ENCODE measurements around the gene HACL1. TPM values are rescaled to one million over a fixed set of nuclear protein-coding genes. Genes with fewer than 3 reads are reported as not detected.
"Not testable (repeated sequence)": the region's sequence is repeated elsewhere in the genome, so short reads cannot be mapped to it uniquely, and the experiment has no call there.

HACL1 gene
- polyA plus RNA-seq, 1 donor = 8.2 TPM

DNA sequence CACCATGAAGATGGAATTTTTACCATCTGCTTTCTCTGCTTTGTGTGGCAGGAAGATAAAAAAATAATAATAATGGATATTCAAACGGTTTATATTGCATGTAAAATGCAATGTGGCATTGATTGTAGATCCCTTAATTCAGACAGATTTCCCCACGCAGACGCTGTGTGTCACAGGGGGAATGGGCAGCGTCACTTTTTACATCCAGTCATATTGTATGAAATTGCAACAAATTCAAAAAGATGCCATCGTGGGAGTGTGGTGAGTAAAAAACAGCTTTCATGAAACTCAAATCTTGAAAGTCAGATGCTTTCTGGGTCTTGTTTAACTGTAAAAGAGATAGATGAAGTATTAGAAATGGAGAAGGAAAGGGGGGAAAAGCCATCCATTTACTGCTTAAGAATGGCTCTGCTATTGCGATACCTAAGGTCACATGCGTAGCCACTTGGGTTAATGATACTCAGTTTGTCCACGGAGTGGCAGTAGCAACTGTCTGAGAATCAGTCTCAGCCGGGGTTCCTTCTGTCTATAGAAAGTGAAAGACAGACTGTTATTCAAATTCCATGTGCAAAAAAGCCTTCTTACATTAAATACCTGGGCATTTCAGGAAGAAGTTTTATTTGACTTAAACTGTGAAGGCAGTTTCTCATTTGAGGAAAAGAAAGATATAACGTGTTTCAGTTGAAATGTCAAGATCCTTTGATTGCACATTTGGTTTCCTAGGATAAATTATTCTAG is 28.7 kb upstream of the HACL1 start:
- DNase-seq = peak; percentile 78

DNA sequence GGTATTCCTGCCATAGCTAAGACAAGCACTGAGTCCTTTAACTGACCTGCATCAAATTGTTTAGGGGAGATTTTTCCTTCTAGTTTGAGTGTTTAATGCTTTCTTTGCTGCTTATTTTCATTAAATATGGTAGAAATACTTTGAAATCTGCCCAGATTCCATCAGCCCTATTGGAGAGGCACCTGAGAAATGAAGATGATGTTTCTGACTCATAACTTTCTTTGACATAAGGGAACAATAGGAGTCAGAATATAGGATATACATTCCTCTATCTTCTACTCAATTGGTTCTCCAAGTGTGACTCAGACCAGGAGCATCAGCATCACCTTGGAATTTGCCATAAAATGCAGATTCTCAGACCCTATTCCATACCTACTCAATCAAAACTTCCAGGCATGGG is 27.6 kb upstream of the HACL1 start:
- no peak for DNase-seq

DNA sequence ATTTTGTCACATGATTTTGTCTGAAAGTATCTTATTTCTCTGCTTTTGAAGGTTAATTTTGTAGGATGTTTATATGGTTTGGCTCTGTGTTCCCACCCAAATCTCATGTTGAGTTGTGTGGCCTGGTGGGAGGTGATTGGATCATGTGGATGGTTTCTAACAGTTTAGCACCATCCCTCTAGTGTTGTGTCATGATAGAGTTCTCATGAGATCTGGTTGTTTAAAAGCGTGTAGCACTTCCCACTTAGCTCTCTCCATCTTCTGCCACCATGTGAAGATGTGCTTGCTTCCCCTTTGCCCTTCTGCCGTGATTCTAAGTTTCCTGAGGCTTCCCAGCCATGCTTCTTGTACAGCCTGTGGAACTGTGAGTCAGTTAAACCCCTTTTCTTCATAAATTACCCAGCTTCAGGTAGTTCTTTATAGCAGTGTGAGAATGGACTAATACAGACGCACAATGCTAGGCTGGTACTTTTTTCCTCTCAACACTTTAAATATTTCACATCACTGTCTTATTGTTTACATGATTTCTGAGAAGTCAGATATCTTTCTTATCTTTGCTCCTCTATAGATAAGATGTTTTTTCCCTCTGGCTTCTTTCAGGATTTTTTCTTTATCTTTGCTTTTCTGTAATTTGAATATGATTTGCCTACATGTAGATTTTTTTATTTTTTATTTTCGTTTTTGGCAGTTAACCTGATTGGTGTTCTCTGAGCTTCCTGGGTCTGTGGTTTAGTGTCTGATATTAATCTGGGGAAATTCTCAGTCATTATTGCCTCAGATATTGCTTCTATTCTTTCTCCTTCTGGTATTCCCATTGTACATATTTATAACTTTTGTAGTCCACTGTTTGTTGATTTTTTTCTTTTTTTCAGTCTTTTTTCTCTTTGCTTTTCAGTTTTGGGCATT is 22.4 kb upstream of the HACL1 start:
- no peak for DNase-seq

- not testable (repeated sequence) for DNase-seq
These were observed 18.5 kb upstream of the HACL1 start for GRCh38 chr3:15619659-15620464.

GRCh38 chr3:15616053-15616452 is 14.7 kb upstream of the HACL1 start:
- no peak for DNase-seq

DNA sequence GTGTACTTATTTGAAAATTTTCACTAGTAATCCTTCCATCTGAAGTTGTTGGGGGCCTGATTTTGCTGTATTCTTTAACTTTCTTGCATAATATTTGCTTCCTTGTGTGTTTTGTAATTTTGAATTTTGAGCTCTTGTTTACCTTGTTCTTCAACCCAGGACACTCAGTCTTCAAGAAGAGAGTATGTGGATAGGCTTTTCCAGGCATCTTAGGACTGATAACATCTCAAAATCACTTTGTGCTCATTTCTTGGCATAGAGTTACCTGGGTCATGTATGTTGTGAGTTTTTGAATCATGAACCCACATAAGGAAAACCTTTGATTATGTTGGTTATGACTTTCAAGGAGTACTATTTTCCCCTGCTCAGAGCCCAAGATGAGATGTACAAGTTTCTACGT is 13.6 kb upstream of the HACL1 start:
- DNase-seq = no peak

DNA sequence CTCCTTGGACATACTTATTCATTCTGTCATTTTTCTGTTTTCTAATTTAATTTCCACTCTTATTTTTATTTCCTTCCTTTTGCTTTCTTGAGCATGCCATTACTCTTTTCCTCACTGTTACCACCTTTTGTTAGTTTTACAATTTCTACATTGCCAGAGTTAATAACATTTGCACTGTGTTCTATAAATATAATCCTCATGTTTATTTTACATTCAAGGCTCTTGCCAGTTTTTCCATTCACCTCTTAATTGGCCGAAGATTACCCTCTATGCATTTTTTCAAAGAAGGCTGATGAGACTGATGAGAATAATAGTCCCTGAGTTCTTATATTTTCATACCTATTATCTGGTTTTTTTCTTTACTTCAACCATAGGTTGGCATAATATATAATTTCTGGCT is 10.6 kb upstream of the HACL1 start:
- DNase-seq = no peak

- no peak for DNase-seq
These were observed 9.6 kb upstream of the HACL1 start for GRCh38 chr3:15611018-15611417.

DNA sequence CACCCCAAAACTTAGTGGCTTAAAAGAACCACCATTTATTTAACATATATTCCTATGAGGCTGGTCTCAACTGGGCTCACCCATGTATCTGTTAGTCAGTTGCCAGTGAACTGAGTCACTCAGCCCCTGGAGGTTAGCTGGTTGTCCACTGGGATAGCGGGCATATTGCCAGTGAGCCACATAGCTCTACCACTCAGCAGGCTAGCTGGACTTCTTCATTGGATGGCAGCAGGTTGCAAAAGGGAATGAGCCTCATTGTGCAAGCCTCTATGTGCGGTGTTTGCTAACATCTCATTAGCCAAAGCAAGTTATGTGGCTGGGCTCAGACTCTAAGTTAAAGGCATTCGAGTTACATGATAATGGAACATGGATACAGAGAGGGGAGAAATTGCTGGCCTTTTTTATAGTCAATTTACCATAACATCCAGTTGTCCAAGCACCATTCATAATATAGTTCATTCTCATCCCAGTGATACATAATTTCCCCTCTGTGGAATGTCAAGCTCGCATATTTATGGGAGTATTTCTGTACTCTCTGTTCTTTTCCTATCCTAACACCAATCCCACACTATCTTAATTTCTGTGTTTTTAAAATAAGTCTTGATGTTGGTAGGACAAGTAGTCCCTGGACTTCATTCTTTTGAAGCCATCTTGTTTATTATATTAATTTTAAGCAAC is 8.9 kb upstream of the HACL1 start:
- DNase-seq = no peak

GRCh38 chr3:15606434-15606891 is 5.1 kb upstream of the HACL1 start:
- DNase-seq = no peak

DNA sequence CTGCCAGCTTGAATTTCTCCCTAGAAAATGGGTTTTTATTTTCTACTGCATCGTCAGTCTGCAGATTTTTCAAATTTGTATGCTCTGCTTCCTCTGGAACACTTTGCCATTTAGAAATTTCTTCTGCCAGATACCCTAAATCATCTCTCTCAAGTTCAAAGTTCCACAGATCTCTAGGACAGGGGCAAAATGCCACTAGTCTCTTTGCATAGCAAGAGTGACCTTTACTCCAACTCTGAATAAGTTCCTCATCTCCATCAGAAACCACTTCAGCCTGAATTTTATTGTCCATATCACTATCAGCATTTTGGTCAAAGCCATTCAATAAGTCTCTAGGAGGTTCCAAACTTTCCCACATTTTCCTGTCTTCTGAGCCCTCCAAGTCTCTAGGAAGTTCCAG is 3.2 kb upstream of the HACL1 start:
- DNase-seq = not testable (repeated sequence)

DNA sequence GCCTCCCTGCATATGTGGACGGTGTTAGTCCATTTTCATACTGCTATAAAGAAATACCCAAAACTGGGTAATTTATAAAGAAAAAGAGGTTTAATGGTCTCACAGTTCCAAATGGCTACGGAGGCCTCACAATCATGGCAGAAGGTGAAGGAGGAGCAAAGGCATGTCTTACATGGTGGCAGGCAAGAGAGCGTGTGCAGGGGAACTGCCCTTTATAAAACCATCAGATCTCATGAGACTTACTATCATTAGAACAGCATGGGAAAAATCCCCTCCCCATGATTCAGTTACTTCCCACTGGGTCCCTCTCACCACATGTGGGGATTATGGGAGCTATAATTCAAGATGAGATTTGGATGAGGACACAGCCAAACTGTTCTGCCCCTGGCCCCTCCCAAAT is 1.4 kb upstream of the HACL1 start:
- not testable (repeated sequence) for DNase-seq

GRCh38 chr3:15602146-15602536 is 772 bp upstream of the HACL1 start:
- DNase-seq = no peak

- DNase-seq = no peak
These were observed 347 bp downstream of the HACL1 start for GRCh38 chr3:15601046-15601398.

DNA sequence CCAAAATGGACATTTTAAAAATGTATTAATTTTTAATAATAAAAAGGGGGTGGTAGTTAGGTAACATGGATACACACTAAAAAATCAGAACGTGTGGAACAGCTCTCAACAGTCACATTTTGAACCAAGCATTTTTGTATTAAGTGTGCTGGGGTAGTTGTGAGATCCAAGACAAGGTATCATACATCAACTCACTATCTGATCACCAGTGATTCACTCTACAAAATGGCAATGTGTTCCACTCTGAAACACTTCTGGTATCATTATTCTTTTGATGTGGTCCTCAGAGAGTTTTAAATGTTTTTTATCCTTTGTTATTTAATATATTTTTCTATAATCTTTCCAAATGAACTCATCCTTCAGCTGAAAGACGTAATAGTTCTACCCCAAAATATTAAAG is 5.4 kb downstream of the HACL1 start:
- no peak for DNase-seq

- no peak for DNase-seq
These were observed 8.4 kb downstream of the HACL1 start for GRCh38 chr3:15592968-15593367.

- no peak for DNase-seq
These were observed 9.4 kb downstream of the HACL1 start for GRCh38 chr3:15591928-15592327.

- DNase-seq = no peak
These were observed 10.1 kb downstream of the HACL1 start for GRCh38 chr3:15591242-15591641.

- no peak for DNase-seq
These were observed 16.1 kb downstream of the HACL1 start for GRCh38 chr3:15585111-15585845.

DNA sequence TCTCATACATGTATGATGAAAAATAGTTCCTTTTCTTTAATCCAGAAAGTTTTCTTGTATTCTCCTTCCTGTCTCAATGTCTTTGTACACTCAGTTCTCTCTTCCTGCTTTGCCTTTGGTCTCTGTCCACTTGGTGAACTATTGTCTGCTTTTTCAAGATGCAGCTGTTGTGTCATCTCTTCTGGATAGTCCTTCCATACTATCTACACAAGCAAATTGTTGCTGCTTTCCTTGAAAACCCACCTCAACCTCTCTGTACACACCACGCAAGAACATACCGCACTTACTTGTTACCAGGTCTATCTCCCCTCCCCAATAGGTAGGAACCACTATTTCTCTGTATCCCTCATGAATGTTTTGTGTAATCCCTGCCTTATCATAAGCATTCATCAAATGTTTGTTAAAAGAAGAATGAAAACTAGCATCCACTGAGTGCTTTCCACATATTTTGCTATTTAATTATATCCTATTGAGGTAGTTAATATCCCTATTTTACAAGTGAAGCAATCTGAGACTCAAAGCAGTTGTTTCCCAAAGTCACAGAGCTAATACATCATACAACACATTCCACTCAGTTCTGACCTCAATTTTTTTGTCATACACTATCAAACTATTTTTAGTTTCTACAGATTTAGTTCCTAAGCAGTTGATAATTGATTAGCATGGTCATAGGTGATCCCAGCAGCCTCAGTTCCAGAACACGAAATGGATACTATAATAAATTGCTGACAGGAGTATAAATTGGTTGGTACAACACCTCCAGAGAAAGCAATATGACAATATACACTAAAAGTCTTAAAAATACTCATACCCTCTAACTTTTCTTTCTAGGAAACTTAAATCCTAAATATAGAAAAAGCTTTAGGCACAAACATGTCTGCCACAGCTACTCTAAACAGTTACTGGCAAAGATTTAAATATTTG is 19.6 kb downstream of the HACL1 start:
- DNase-seq = no peak

DNA sequence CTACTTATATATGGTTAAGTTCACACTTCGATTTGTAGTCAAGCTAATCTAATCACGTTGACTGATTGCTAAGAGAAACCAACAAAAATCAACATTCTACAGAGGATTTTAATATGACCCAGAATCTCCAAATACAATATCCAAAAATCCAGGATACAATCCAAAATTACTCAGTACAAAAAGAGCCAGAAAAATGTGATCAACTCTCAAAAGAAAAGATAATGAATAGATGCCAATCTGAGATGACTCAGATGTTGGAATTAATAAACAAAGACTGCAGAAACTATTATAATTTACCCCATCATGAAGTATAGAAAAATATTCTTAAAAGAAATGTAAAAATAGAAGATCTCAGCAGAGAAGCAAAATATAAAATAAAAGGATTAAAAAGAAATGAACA is 22.3 kb downstream of the HACL1 start:
- DNase-seq = no peak

Data from hindlimb muscle (tissue), 1 donor.